ENCODE measurements around the gene SLC43A2.

DNA sequence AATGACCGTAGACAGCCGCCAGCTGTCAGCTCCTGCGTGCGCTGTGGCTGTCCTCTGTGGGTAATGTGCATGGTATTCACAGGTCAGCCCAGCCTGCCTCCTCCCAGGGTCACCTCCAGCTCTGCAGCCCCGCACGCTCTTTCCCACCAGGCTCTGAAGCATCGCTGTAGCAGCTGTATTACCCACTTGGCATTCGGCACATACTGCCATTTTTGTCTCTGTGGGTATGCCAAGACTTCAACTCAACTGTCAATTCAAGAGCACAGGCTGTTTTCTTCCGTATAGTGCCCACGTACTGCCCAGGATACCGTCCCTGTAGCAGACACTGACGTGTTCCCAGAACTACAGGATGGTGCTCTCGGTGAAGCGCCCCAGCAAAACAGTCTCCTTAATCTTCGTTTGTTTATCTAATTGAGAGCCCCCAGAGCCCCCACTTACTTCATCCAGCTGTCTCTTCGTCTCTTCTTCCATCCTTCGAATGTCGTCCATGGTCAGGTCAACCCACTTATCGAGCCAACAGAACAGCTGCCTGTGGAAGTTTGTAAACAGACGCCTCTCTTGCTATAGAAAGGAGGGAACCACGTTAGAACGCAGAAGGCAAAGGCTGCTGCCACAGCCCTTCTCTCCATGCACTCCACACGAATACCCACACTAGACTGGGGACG, 94.8 kb downstream of the SLC43A2 start:
- TF ChIP-seq, protein P1, sequence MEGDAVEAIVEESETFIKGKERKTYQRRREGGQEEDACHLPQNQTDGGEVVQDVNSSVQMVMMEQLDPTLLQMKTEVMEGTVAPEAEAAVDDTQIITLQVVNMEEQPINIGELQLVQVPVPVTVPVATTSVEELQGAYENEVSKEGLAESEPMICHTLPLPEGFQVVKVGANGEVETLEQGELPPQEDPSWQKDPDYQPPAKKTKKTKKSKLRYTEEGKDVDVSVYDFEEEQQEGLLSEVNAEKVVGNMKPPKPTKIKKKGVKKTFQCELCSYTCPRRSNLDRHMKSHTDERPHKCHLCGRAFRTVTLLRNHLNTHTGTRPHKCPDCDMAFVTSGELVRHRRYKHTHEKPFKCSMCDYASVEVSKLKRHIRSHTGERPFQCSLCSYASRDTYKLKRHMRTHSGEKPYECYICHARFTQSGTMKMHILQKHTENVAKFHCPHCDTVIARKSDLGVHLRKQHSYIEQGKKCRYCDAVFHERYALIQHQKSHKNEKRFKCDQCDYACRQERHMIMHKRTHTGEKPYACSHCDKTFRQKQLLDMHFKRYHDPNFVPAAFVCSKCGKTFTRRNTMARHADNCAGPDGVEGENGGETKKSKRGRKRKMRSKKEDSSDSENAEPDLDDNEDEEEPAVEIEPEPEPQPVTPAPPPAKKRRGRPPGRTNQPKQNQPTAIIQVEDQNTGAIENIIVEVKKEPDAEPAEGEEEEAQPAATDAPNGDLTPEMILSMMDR (IDR thresholded peaks at IDR 0.05; ENCODE audit: low read depth, low read length, missing input control): no peak
- TF ChIP-seq RAD21 (IDR thresholded peaks at IDR 0.05) (no peak), TAF1 (conservative IDR thresholded peaks at IDR 0.05) (no peak), GABPA (IDR thresholded peaks at IDR 0.05 in 1 of 2, conservative IDR thresholded peaks at IDR 0.05 in 1 of 2) (no peak), SP1 (IDR thresholded peaks at IDR 0.05) (no peak), FOXA1 (IDR thresholded peaks at IDR 0.05) (no peak), HNF4G (IDR thresholded peaks at IDR 0.05) (no peak), HNF4A (conservative IDR thresholded peaks at IDR 0.05) (no peak), YY1 (IDR thresholded peaks at IDR 0.05) (no peak), EGR1 (IDR thresholded peaks at IDR 0.05; ENCODE audit: low read depth in 2 of 2) (no peak), JUND (IDR thresholded peaks at IDR 0.05) (no peak), FOXA2 (IDR thresholded peaks at IDR 0.05) (no peak), RXRA (IDR thresholded peaks at IDR 0.05) (no peak)
- TF ChIP-seq, protein P2, sequence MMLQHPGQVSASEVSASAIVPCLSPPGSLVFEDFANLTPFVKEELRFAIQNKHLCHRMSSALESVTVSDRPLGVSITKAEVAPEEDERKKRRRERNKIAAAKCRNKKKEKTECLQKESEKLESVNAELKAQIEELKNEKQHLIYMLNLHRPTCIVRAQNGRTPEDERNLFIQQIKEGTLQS (IDR thresholded peaks at IDR 0.05): no peak

Data from liver (tissue), 3 donors.